H9 (cell line): ENCODE results near the gene ROBO2. TPM values are rescaled to one million over a fixed set of nuclear protein-coding genes. Genes with fewer than 3 reads are reported as not detected.

Experiments
- DNase-seq: peaks from one replicate; pipeline ENCODE4 v3.0.0-alpha.2; 2017
- H2AFZ ChIP-seq: one replicate; pipeline ENCODE4 v1.6.1; 2013; ENCODE audit warnings: mild to moderate bottlenecking, low read length, control low read depth, moderate library complexity
- H2AK5ac ChIP-seq: 2 replicates; pipeline ENCODE4 v1.6.1; 2013; ENCODE audit warnings: low read length, control low read depth, mixed read lengths; ENCODE audit not compliant: insufficient read length
- H2BK120ac ChIP-seq: one replicate; pipeline ENCODE4 v1.6.1; 2013; ENCODE audit warnings: low read depth, mild to moderate bottlenecking, low read length, control low read depth, inconsistent platforms; ENCODE audit not compliant: poor library complexity, severe bottlenecking
- H2BK12ac ChIP-seq: 2 replicates; pipeline ENCODE4 v1.6.1; 2013; ENCODE audit warnings: low read length, control low read depth, mixed read lengths, low read depth; ENCODE audit not compliant: insufficient read length
- H2BK15ac ChIP-seq: 2 replicates; pipeline ENCODE4 v1.6.1; 2013; ENCODE audit warnings: low read depth, low read length, control low read depth
- H2BK20ac ChIP-seq: one replicate; pipeline ENCODE4 v1.6.1; 2013; ENCODE audit warnings: low read depth, mild to moderate bottlenecking, low read length, control low read depth, inconsistent platforms; ENCODE audit not compliant: poor library complexity, severe bottlenecking
- H2BK5ac ChIP-seq: 2 replicates; pipeline ENCODE4 v1.6.1; 2013; ENCODE audit warnings: low read length, control low read depth, mixed read lengths; ENCODE audit not compliant: insufficient read length
- H3K14ac ChIP-seq: 2 replicates; pipeline ENCODE4 v1.6.1; 2013; ENCODE audit warnings: low read length, control low read depth; ENCODE audit not compliant: insufficient read depth
- H3K18ac ChIP-seq: 2 replicates; pipeline ENCODE4 v1.6.1; 2013; ENCODE audit warnings: low read depth, mild to moderate bottlenecking, mixed read lengths, low read length, control low read depth; ENCODE audit not compliant: insufficient read length
- H3K23ac ChIP-seq: 2 replicates; pipeline ENCODE4 v1.6.1; 2013; ENCODE audit warnings: low read length, control low read depth, mixed read lengths, low read depth; ENCODE audit not compliant: insufficient read length
- H3K23me2 ChIP-seq: 2 replicates; pipeline ENCODE4 v1.6.1; 2013; ENCODE audit warnings: low read depth, mild to moderate bottlenecking, mixed read lengths, low read length, control low read depth; ENCODE audit not compliant: insufficient read length, poor library complexity, severe bottlenecking
- H3K27ac ChIP-seq: 2 replicates; pipeline ENCODE4 v1.5.1; 2013; ENCODE audit warnings: low read length, control low read depth, mixed read lengths, low read depth; ENCODE audit not compliant: insufficient read length
- H3K27me3 ChIP-seq: 2 replicates; pipeline ENCODE4 v1.6.1; 2013; ENCODE audit warnings: low read length, control low read depth, inconsistent platforms; ENCODE audit not compliant: insufficient read depth
- H3K4ac ChIP-seq: 2 replicates; pipeline ENCODE4 v1.6.1; 2013; ENCODE audit warnings: low read depth, mild to moderate bottlenecking, control low read depth, inconsistent platforms, low read length, moderate library complexity
- H3K4me1 ChIP-seq: 2 replicates; pipeline ENCODE4 v1.6.1; 2013; ENCODE audit warnings: low read length, control low read depth, inconsistent platforms; ENCODE audit not compliant: insufficient read depth
- H3K4me2 ChIP-seq: 2 replicates; pipeline ENCODE4 v1.6.1; 2013; ENCODE audit warnings: low read length, control low read depth, mixed read lengths; ENCODE audit not compliant: insufficient read length, insufficient read depth
- H3K56ac ChIP-seq: 2 replicates; pipeline ENCODE4 v1.6.1; 2013; ENCODE audit warnings: low read depth, mild to moderate bottlenecking, mixed read lengths, low read length, control low read depth; ENCODE audit not compliant: insufficient read length
- H3K79me1 ChIP-seq: 2 replicates; pipeline ENCODE4 v1.6.1; 2013; ENCODE audit warnings: low read depth, mild to moderate bottlenecking, moderate library complexity, low read length, control low read depth, inconsistent platforms; ENCODE audit not compliant: insufficient read depth, poor library complexity, severe bottlenecking
- H3K79me2 ChIP-seq: 2 replicates; pipeline ENCODE4 v1.6.1; 2013; ENCODE audit warnings: low read length, control low read depth, inconsistent platforms; ENCODE audit not compliant: insufficient read depth
- H3K9ac ChIP-seq: 2 replicates; pipeline ENCODE4 v1.6.1; 2013; ENCODE audit warnings: low read length, control low read depth, mixed read lengths; ENCODE audit not compliant: insufficient read length; ENCODE audit errors: extremely low read depth
- H3K9me3 ChIP-seq: one replicate; pipeline ENCODE4 v1.6.1; 2013; ENCODE audit warnings: low read depth, low read length, inconsistent platforms; ENCODE audit not compliant: control insufficient read depth
- H3T11ph ChIP-seq: one replicate; pipeline ENCODE4 v1.6.1; 2013; ENCODE audit warnings: mild to moderate bottlenecking, low read length, control low read depth, inconsistent platforms
- H4K20me1 ChIP-seq: one replicate; pipeline ENCODE4 v1.6.1; 2013; ENCODE audit not compliant: control insufficient read depth, insufficient read length, insufficient read depth
- H4K5ac ChIP-seq: 2 replicates; pipeline ENCODE4 v1.6.1; 2013; ENCODE audit warnings: low read depth, mild to moderate bottlenecking, mixed read lengths, low read length, control low read depth; ENCODE audit not compliant: insufficient read length
- H4K8ac ChIP-seq: replicated peaks from 2 replicates; pipeline ENCODE4 v1.6.1; 2013; ENCODE audit warnings: low read length, control low read depth, mixed read lengths, low read depth; ENCODE audit not compliant: insufficient read length
- H4K91ac ChIP-seq: 2 replicates; pipeline ENCODE4 v1.6.1; 2013; ENCODE audit warnings: low read depth, mild to moderate bottlenecking, moderate library complexity, mixed read lengths, low read length, control low read depth; ENCODE audit not compliant: insufficient read length
- H3K27ac Mint-ChIP-seq, 3 experiments: 2 replicates in 2 of 3; 3 replicates in 1 of 3; pipeline ENCODE4 v1.8.0; 2020 to 2021; ENCODE audit warnings: mixed read lengths in 3 of 3, mild to moderate bottlenecking in 1 of 3, moderate library complexity in 1 of 3
- H3K27me3 Mint-ChIP-seq: 2 replicates; pipeline ENCODE4 v1.8.0; 2021; ENCODE audit warnings: low read depth, mild to moderate bottlenecking, moderate library complexity, mixed read lengths
- H3K36me3 Mint-ChIP-seq, 3 experiments: 2 replicates in 2 of 3; 3 replicates in 1 of 3; pipeline ENCODE4 v1.8.0; 2020 to 2021; ENCODE audit warnings: low read depth in 3 of 3, mixed read lengths in 3 of 3; ENCODE audit not compliant: insufficient read depth in 1 of 3
- H3K4me1 Mint-ChIP-seq, 2 experiments: 2 replicates each; pipeline ENCODE4 v1.8.0; 2020; ENCODE audit warnings: mixed read lengths in 2 of 2
- H3K4me3 Mint-ChIP-seq, 2 experiments: 2 replicates in 1 of 2; 3 replicates in 1 of 2; pipeline ENCODE4 v1.8.0; 2020 to 2021; ENCODE audit warnings: mild to moderate bottlenecking in 2 of 2, mixed read lengths in 2 of 2, moderate library complexity in 1 of 2
- H3K9me3 Mint-ChIP-seq, 2 experiments: 2 replicates in 1 of 2; 3 replicates in 1 of 2; pipeline ENCODE4 v1.8.0; 2020; ENCODE audit warnings: mild to moderate bottlenecking in 2 of 2, mixed read lengths in 2 of 2, moderate library complexity in 1 of 2
- WGBS: extraction: QIAGEN DNeasy Blood & Tissue Kit; methylation state at CpG from one replicate; pipeline ENCODE4 v1.1.7; 2013; ENCODE audit warnings: missing lambda C conversion rate, low lambda C conversion rate, mixed read lengths; ENCODE audit not compliant: insufficient read length; ENCODE audit errors: extremely low coverage; 5-methylcytosine and 5-hydroxymethylcytosine counted together
- total RNA-seq: library from RNA; stranded (reverse); gene quantifications from 2 replicates; pipeline ENCODE4 v1.2.1, GENCODE V29; 2021
- TF ChIP-seq, protein P1 (sequence below): fragments of 200-600 bp; sonication (generic); conservative IDR thresholded peaks from 3 replicates; pipeline ENCODE4 v1.8.0; 2021; ENCODE audit warnings: antibody characterized with exemption, mild to moderate bottlenecking

ROBO2 gene
- total RNA-seq, 1 experiment from 2014 or later, result 2.3 TPM

DNA sequence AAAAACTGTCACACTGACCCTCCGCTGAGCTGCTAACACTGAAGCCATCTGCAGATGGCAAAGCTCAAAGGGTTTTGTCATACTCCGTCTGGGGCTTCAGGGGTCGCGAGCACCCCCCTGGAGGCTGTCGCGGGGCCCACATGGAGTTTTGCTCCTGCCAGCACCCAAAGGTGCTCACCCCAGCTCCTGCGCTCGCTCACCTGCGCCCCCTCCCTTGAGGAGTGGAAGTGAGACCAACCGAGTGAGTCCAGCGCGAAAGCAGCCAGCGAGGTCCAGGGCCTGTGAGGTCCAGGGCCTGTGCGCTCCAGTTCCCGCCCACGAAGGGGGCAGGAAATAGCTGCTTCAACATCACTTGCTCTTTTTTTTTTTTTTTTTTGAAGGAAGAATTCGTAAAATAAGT, 208.5 kb downstream of the ROBO2 start:
- H4K5ac ChIP-seq, result no peak overlapping the region
- no peak overlapping the region for H2BK5ac ChIP-seq
- H3K9me3 ChIP-seq, result no peaks in the 10 kb centered on the region
- H2AK5ac ChIP-seq, result no peak overlapping the region
- H3K4me1 Mint-ChIP-seq, result peaks cover 3 to 6% of the 10 kb centered on the region in 2 experiments; a peak in 2 of 4 replicates
- H4K20me1 ChIP-seq, result no peaks in the 10 kb centered on the region
- H3K23ac ChIP-seq, result no peak overlapping the region
- H3K36me3 Mint-ChIP-seq, result no peaks in the 10 kb centered on the region; a peak in 1 of 7 replicates
- no peak overlapping the region for H3K27ac Mint-ChIP-seq
- H2BK120ac ChIP-seq, result no peak overlapping the region
- H3K79me2 ChIP-seq, result no peaks in the 10 kb centered on the region
- peaks cover 0 to 2% of the 10 kb centered on the region in 2 experiments; a peak in 1 of 5 replicates for H3K9me3 Mint-ChIP-seq
- no peak overlapping the region for H3K4ac ChIP-seq
- H3K27ac ChIP-seq, result no peak overlapping the region
- H3K4me2 ChIP-seq, result no peak overlapping the region
- no peak for DNase-seq
- H3K4me3 Mint-ChIP-seq, result no peak overlapping the region
- H3K23me2 ChIP-seq, result no peaks in the 10 kb centered on the region
- no peaks in the 10 kb centered on the region for H3K27me3 ChIP-seq
- H3K4me1 ChIP-seq, result no peaks in the 10 kb centered on the region; the same call in 1 of the 2 replicates
- no CpG with 5 or more reads among the region's 17 CpGs for WGBS
- TF ChIP-seq, protein P1, sequence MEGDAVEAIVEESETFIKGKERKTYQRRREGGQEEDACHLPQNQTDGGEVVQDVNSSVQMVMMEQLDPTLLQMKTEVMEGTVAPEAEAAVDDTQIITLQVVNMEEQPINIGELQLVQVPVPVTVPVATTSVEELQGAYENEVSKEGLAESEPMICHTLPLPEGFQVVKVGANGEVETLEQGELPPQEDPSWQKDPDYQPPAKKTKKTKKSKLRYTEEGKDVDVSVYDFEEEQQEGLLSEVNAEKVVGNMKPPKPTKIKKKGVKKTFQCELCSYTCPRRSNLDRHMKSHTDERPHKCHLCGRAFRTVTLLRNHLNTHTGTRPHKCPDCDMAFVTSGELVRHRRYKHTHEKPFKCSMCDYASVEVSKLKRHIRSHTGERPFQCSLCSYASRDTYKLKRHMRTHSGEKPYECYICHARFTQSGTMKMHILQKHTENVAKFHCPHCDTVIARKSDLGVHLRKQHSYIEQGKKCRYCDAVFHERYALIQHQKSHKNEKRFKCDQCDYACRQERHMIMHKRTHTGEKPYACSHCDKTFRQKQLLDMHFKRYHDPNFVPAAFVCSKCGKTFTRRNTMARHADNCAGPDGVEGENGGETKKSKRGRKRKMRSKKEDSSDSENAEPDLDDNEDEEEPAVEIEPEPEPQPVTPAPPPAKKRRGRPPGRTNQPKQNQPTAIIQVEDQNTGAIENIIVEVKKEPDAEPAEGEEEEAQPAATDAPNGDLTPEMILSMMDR, result no peak
- H2BK12ac ChIP-seq, result no peak overlapping the region
- no peak overlapping the region for H4K8ac ChIP-seq
- no peak overlapping the region for H4K91ac ChIP-seq
- H3K14ac ChIP-seq, result no peak overlapping the region
- no peak overlapping the region for H3K9ac ChIP-seq
- H3T11ph ChIP-seq, result no peak overlapping the region
- no peak overlapping the region for H2BK20ac ChIP-seq
- no peaks in the 10 kb centered on the region for H3K27me3 Mint-ChIP-seq
- no peak overlapping the region for H3K18ac ChIP-seq
- H2BK15ac ChIP-seq, result no peak overlapping the region
- H3K79me1 ChIP-seq, result no peaks in the 10 kb centered on the region
- H3K56ac ChIP-seq, result no peak overlapping the region
- no peak overlapping the region for H2AFZ ChIP-seq
